Tibial nerve (tissue), 3 donors: ENCODE measurements around the gene ATG9B.

Experiments used
- CTCF ChIP-seq, 5 experiments: fragments of 200-600 bp in 3 of 5; fragments of 450-650 bp in 2 of 5; sonication (generic) in 3 of 5; IDR thresholded peaks; one replicate each; pipeline ENCODE4 v1.5.1; 2016 to 2019; ENCODE audit warnings: antibody characterized with exemption in 5 of 5, mild to moderate bottlenecking in 3 of 5, moderate library complexity in 2 of 5
- POLR2A ChIP-seq, 2 donors: fragments of 450-650 bp; IDR thresholded peaks; one replicate each; pipeline ENCODE4 v1.6.1; 2017; ENCODE audit warnings: antibody characterized with exemption in 2 of 2, mild to moderate bottlenecking in 2 of 2, moderate library complexity in 2 of 2

- no peak for TF ChIP-seq POLR2A (IDR thresholded peaks at IDR 0.05)
- TF ChIP-seq CTCF (IDR thresholded peaks at IDR 0.05) = no peak
These were observed 46.7 kb downstream of the ATG9B start for GRCh38 chr7:150977382-150978125.
